Ishikawa (cell line): Measurements from ENCODE around the gene CACNA1D.

Experiments used
- CEBPB ChIP-seq: IDR thresholded peaks from 2 replicates; pipeline ENCODE4 v1.6.1; 2012
- CREB1 ChIP-seq: IDR thresholded peaks from 2 replicates; pipeline ENCODE4 v1.6.1; 2012; ENCODE audit warnings: low read depth
- EGR1 ChIP-seq: IDR thresholded peaks from 2 replicates; pipeline ENCODE4 v1.6.1; 2012
- EP300 ChIP-seq: IDR thresholded peaks from 2 replicates; pipeline ENCODE4 v1.6.1; 2012; ENCODE audit warnings: borderline replicate concordance
- FOXM1 ChIP-seq: IDR thresholded peaks from 2 replicates; pipeline ENCODE4 v1.6.1; 2012; ENCODE audit warnings: low read depth, borderline replicate concordance
- MAX ChIP-seq: IDR thresholded peaks from 2 replicates; pipeline ENCODE4 v1.6.1; 2012
- NFIC ChIP-seq: IDR thresholded peaks from 2 replicates; pipeline ENCODE4 v1.6.1; 2012
- RAD21 ChIP-seq: IDR thresholded peaks from 2 replicates; pipeline ENCODE4 v1.6.1; 2012; ENCODE audit warnings: low read depth
- REST ChIP-seq: IDR thresholded peaks from 2 replicates; pipeline ENCODE4 v1.6.1; 2012; ENCODE audit warnings: low read depth, mild to moderate bottlenecking
- TAF1 ChIP-seq: IDR thresholded peaks from 2 replicates; pipeline ENCODE4 v1.6.1; 2012; ENCODE audit warnings: low read depth, mild to moderate bottlenecking
- TCF12 ChIP-seq: IDR thresholded peaks from 2 replicates; pipeline ENCODE4 v1.6.1; 2012; ENCODE audit warnings: low read depth
- TEAD4 ChIP-seq: IDR thresholded peaks from 2 replicates; pipeline ENCODE4 v1.6.1; 2012
- USF1 ChIP-seq: IDR thresholded peaks from 2 replicates; pipeline ENCODE4 v1.6.1; 2012
- YY1 ChIP-seq: IDR thresholded peaks from 2 replicates; pipeline ENCODE4 v1.6.1; 2012; ENCODE audit warnings: low read depth
- ZBTB7A ChIP-seq: IDR thresholded peaks from 2 replicates; pipeline ENCODE4 v1.6.1; 2012; ENCODE audit warnings: low read depth

CACNA1D gene

GRCh38 chr3:53754325-53754724, 259.9 kb downstream of the CACNA1D start:
- TF ChIP-seq FOXM1 (no peak), ZBTB7A (no peak), REST (no peak), YY1 (no peak), NFIC (no peak), TCF12 (no peak), CREB1 (no peak), EGR1 (no peak), EP300 (no peak), RAD21 (no peak), CEBPB (no peak), TAF1 (no peak), TEAD4 (no peak), MAX (no peak), USF1 (no peak)

- TF ChIP-seq EP300 (no peak), MAX (no peak), TAF1 (no peak), REST (no peak), CEBPB (no peak), TCF12 (no peak), EGR1 (no peak), RAD21 (no peak), YY1 (no peak)
Observed at GRCh38 chr3:53758846-53759245, 264.4 kb downstream of the CACNA1D start.

- TF ChIP-seq TAF1 (no peak), USF1 (no peak), YY1 (no peak), REST (no peak), CREB1 (no peak), MAX (no peak)
Observed at GRCh38 chr3:53763353-53763752, 268.9 kb downstream of the CACNA1D start.

GRCh38 chr3:53764026-53764775, 269.8 kb downstream of the CACNA1D start:
- TF ChIP-seq YY1 (no peak), USF1 (no peak), CREB1 (no peak), TEAD4 (no peak), ZBTB7A (no peak), MAX (no peak), FOXM1 (no peak), NFIC (no peak), EP300 (no peak), RAD21 (no peak), TAF1 (no peak), CEBPB (no peak), REST (no peak)
